Activated naive CD4-positive, alpha-beta T cell treated with anti-CD3 and anti-CD28 coated beads, Interleukin-2, amount 10 ng/mL, durations not matched to agents 7 days and 5 days (primary cell): ENCODE measurements around the gene FOXC2.

Experiments
- CTCF ChIA-PET: fragments of 350-600 bp; sonication (Branson Sonifier 250); formaldehyde crosslinking; loops from one replicate; lab custom pipeline; 2021; ENCODE audit warnings: antibody characterized with exemption; lab: Charles Lee
- DNase-seq: peaks from one replicate; pipeline ENCODE4 v3.0.0-alpha.2; 2020
- H3K27ac Mint-ChIP-seq: one replicate; pipeline ENCODE4 v1.8.0; 2021; ENCODE audit warnings: mild to moderate bottlenecking, moderate library complexity, mixed read lengths
- H3K27me3 Mint-ChIP-seq: one replicate; pipeline ENCODE4 v1.8.0; 2021; ENCODE audit warnings: mild to moderate bottlenecking, mixed read lengths
- H3K36me3 Mint-ChIP-seq: one replicate; pipeline ENCODE4 v1.8.0; 2021; ENCODE audit warnings: mixed read lengths
- H3K4me1 Mint-ChIP-seq: one replicate; pipeline ENCODE4 v1.8.0; 2021; ENCODE audit warnings: mixed read lengths
- H3K4me3 Mint-ChIP-seq: one replicate; pipeline ENCODE4 v1.8.0; 2021; ENCODE audit warnings: mild to moderate bottlenecking, moderate library complexity, mixed read lengths
- H3K9me3 Mint-ChIP-seq: one replicate; pipeline ENCODE4 v1.8.0; 2021; ENCODE audit warnings: mixed read lengths

The FOXC2 gene

DNA sequence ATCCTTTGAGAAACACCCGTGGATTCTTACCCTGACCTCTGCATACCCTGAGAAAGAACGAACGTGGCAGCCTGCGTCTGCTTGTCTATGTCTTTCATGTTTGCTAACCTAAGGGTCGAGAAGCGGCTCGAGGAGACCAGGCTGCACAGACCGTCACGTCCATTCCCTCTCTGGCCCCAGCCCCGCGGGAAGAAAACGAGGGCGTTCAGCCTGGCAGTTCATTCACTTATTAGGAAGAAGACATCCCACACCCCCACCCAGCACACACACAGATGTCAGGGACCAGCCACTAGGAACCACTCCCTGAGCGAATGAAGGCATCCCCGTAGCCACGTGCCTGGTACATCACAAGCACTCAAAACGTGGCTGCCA is 10.9 kb upstream of the FOXC2 start:
- Mint-ChIP-seq H3K4me1 (peaks cover 27% of the 10 kb centered on the region), H3K36me3 (peaks cover 9% of the 10 kb centered on the region), H3K27ac (peak overlapping the region; percentile 97), H3K4me3 (peak overlapping the region; percentile 94), H3K9me3 (no peaks in the 10 kb centered on the region), H3K27me3 (peaks cover 24% of the 10 kb centered on the region)
- no peak for DNase-seq
- CTCF ChIA-PET, result no interaction called here

DNA sequence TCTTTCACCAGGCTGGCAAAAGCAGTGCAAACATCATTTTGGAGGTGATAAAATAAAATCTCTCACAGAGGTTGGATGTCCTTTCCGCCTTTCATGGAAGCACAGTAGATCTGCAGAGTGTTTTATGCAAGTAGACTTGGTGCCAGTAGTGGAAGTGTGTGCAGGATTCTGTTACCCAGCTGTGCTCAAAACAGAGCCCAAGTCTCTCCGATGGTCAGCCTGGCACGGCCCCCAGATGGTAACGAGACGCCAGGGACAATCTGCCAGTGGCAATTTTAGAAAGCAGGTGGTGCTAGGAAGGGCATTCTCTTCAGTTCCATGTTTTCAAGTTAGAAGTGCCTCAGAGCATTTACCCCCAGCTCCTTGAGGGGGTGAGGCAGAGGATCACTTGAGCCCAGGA is 10.1 kb upstream of the FOXC2 start:
- Mint-ChIP-seq H3K36me3 (peaks cover 9% of the 10 kb centered on the region), H3K4me1 (peaks cover 27% of the 10 kb centered on the region), H3K4me3 (no peak overlapping the region), H3K27me3 (peaks cover 28% of the 10 kb centered on the region), H3K27ac (no peak overlapping the region), H3K9me3 (no peaks in the 10 kb centered on the region)
- CTCF ChIA-PET, result no interaction called here
- no peak for DNase-seq

DNA sequence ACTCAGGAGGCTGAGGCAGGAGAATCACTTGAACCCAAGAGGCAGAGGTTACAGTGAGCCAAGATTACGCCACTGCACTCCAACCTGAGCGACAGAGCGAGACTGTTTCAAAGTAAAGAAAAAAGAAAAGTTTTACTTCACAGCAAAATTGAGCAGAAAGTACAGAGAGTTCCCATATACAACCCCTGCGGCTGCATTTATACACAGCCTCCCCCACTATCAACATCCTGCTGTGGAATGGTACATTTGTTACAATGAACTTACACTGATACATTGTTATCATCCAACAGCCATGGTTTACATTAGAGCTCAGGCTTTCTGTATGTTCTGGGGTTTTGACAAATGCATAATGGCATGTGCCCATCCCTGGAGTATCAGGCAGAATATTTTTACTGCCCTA is 9.0 kb upstream of the FOXC2 start:
- H3K9me3 Mint-ChIP-seq, result no peaks in the 10 kb centered on the region
- peaks cover 8% of the 10 kb centered on the region for H3K36me3 Mint-ChIP-seq
- no peak overlapping the region for H3K4me3 Mint-ChIP-seq
- CTCF ChIA-PET, result interaction anchor here (0.6 to 1.0 kb wide), 2 partner anchors 37 to 505 kb away, joined by 3 to 5 read pairs; no protein-coding TSS in a partner anchor
- no peak for DNase-seq
- peaks cover 25% of the 10 kb centered on the region for H3K4me1 Mint-ChIP-seq
- no peak overlapping the region for H3K27ac Mint-ChIP-seq
- peaks cover 36% of the 10 kb centered on the region for H3K27me3 Mint-ChIP-seq

DNA sequence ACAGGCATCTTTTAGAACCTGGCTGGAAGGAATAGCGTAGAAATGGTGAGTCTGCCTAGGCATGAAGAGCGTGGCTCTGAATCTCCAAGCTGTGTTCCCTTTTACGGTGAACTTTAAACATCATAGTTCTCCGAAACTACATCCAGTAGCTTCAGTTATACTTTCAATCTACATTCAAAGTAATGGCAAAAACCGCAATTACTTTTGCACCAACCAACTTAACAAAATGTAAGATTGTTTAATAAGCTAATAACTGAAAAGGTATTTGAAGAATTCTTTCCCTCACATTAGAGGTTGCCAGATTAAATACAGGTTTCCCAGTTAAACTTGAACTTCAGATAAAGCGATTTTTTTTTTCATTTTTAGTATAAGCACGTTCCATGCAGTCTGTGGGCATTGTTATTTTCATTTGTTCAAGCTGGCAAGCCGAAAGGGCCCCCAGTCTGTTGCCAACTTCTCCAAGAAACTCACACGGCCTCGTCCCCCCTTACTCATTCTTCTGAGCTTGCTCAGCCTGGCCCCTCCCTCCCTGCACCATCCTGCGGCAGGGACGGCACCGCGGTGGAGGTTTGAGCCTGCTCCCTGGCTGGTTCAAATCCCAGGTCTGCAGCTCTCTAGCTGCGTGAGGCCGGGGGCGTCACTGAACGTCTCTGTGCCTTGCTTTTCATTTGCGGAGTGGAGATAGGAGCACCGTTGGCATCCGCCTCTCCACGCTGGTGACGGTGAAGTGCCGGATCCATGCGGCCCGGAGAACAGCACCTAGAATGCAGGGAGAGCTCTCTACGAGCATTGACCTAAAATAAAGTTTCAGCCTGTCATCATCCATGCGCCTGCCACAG is 8.1 kb upstream of the FOXC2 start:
- H3K36me3 Mint-ChIP-seq, result peaks cover 5% of the 10 kb centered on the region
- peaks cover 23% of the 10 kb centered on the region for H3K4me1 Mint-ChIP-seq
- no peak overlapping the region for H3K27ac Mint-ChIP-seq
- peaks cover 46% of the 10 kb centered on the region for H3K27me3 Mint-ChIP-seq
- H3K4me3 Mint-ChIP-seq, result no peak overlapping the region
- CTCF ChIA-PET, result interaction anchor here (0.6 to 1.0 kb wide), 2 partner anchors 9 to 504 kb away, joined by 3 to 5 read pairs; no protein-coding TSS in a partner anchor
- H3K9me3 Mint-ChIP-seq, result no peaks in the 10 kb centered on the region
- DNase-seq, result no peak

DNA sequence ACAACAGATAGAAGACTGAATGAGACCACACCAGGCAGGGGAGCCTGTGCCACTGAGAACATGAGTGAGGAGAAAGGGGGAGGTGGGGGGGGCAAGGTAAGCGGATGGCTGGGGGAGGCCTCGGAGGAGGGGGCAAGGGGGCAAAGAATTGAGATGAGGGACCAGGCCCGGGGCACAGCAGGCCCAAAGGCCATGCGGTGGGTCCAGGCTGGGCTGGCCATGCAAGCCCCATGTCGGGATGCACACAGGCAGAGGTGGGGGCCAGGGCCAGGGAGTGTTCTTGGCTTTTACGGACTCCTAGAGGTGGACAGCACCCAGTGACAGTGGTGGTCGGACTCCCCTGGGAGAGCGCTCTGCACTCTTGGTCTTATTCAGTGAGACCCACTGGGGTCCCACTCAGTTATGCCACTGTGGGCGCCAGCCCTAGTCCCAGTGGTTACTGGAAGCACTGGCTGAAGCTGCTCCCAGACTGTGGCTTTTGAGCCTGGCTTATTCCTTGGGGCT is 6.8 kb upstream of the FOXC2 start:
- Mint-ChIP-seq H3K27me3 (peaks cover 58% of the 10 kb centered on the region), H3K9me3 (no peaks in the 10 kb centered on the region), H3K36me3 (peaks cover 2% of the 10 kb centered on the region), H3K27ac (no peak overlapping the region), H3K4me3 (no peak overlapping the region), H3K4me1 (peaks cover 18% of the 10 kb centered on the region)
- no peak for DNase-seq
- CTCF ChIA-PET, result no interaction called here

DNA sequence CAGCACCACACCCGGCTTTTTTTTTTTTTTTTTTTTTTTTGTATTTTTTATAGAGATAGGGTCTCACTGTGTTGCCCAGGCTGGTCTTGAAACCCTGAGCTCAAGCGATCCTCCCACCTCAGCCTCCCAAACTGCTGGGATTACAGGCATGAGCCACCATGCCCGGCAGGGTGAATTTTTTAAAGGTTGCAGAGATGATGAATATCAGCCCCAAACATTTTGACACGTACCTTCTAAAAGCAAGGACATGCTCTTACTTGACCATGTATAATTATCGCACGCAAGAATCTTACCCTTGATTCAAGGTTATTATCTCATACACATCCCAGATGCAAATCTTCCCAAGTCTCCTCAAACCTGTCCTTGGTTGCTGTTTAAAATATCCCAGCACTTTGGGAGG is 4.3 kb upstream of the FOXC2 start:
- peaks cover 8% of the 10 kb centered on the region for H3K4me1 Mint-ChIP-seq
- no peak overlapping the region for H3K4me3 Mint-ChIP-seq
- H3K36me3 Mint-ChIP-seq, result no peaks in the 10 kb centered on the region
- DNase-seq, result no peak
- no peaks in the 10 kb centered on the region for H3K9me3 Mint-ChIP-seq
- CTCF ChIA-PET, result interaction anchor here (1.3 to 3.1 kb wide), 2 partner anchors 311 to 501 kb away, joined by 7 to 18 read pairs; no protein-coding TSS in a partner anchor
- no peak overlapping the region for H3K27ac Mint-ChIP-seq
- peaks cover 69% of the 10 kb centered on the region for H3K27me3 Mint-ChIP-seq

DNA sequence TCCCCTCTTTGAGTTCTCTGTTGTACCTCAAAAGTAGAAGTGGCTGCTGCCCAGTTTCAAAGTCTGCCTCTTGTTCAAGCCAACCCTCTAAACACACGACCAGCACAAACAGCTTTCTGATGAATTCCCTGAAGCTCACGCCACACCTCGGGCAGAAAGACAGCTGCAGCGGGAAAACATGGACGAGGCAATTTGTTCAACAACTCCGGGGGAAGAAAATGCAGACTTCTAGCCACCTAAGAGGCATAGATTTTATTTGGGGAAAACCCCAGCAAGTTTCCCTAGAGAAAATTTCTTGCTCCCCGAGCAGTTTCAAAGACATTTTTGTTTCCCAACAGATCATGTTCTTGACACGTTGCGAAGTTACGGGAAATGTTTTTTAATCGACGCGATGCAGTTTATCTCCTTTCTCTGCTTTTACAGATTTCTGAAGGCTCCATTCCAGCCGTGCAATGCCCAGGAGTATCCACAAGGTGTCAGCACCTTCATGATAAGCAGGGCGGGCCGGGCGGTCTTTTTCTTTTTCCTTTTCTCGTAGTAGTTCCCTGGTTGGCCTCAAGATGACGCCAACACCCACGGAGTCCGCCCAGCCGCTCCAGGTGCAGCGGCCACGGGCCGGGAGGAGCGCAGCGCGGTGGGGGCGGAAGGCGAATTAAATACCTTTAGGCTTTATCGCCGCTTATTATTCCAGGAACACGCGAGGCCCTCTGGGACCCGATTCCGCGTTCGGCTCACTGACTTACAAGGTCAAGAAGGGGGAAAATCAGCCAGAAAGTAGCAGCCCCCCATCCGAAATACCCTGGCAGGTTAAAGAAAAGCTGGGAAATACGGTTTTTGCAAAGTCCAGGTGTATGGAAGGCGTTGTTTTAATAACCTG is 2.9 kb upstream of the FOXC2 start:
- H3K4me3 Mint-ChIP-seq, result peak overlapping the region; percentile 21
- H3K27me3 Mint-ChIP-seq, result peaks cover 71% of the 10 kb centered on the region
- CTCF ChIA-PET, result interaction anchor here (0.6 to 3.1 kb wide), 10 partner anchors 13 to 716 kb away, joined by 3 to 19 read pairs (median 4); no protein-coding TSS in a partner anchor
- DNase-seq, result peak; percentile 92
- H3K4me1 Mint-ChIP-seq, result peaks cover 8% of the 10 kb centered on the region
- H3K27ac Mint-ChIP-seq, result no peak overlapping the region
- H3K36me3 Mint-ChIP-seq, result no peaks in the 10 kb centered on the region
- H3K9me3 Mint-ChIP-seq, result no peaks in the 10 kb centered on the region

DNA sequence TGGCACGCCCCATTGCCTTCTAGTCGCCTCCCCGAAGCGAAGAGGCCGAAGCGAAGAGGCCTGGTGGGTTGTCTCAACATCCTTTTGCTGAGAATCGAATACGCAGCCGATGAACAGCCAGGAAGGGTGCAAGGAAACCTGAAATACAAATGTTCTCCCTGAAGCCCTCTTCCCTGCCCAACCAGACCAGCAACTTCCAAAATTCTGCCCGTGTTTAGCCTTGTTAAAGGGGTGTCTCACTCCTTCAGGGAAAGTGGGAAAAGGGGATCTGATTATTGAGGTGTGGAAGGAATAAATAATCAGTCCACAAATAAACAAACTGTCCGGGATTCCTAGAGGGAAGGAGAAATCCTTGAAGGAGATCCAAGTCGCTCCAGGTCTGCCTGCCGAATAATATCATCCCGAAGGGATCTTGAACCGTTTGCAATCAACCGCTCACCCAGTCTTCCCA is 1.4 kb upstream of the FOXC2 start:
- Mint-ChIP-seq H3K27me3 (peaks cover 83% of the 10 kb centered on the region), H3K4me1 (peaks cover 8% of the 10 kb centered on the region), H3K9me3 (no peaks in the 10 kb centered on the region), H3K4me3 (no peak overlapping the region), H3K36me3 (no peaks in the 10 kb centered on the region), H3K27ac (no peak overlapping the region)
- CTCF ChIA-PET, result interaction anchor here (0.8 to 3.1 kb wide), 11 partner anchors 11 to 513 kb away, joined by 3 to 19 read pairs (median 3); no protein-coding TSS in a partner anchor
- no peak for DNase-seq

DNA sequence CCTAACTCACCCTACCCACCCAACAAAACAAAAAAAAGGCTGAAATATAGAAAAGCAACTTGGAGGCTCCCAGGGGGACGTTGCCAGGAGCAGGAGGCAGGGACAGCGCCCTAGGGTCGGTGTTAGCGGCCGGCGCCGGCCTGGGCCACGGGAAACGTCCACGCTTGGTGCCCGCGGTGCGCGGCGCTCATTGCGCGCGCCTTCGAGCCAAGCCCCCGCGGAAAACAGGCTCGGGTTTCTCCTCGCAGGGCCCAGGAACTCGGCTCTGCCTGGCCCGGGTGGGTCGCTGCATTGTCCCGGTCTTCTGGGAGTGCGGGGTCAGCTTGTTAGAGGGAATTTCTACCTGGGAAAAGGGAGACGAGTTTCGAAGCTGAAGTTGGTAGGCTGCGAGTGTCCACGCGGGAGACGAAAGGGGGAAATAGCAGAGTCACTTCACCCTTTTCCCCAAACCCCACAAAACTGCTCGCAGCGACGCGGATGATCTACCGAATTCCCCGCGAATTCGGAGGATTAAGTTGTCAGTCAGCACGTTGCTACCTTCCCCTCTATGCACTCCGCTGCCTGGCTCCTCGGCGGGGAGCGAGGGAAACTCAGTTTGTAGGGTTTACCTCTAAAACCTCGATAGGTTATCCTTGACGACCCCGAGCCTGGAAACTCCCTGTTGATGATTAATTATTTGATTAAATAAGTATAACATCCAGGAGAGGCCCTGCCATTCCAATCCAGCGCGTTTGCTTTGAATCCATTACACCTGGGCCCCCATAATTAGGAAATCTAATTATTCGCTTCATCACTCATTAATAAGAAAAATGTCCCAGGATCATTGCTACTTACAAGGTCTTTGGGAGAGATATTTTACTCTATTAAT is 751 bp upstream of the FOXC2 start:
- Mint-ChIP-seq H3K4me1 (peaks cover 8% of the 10 kb centered on the region), H3K9me3 (no peaks in the 10 kb centered on the region), H3K27me3 (peaks cover 89% of the 10 kb centered on the region), H3K4me3 (no peak overlapping the region), H3K36me3 (no peaks in the 10 kb centered on the region), H3K27ac (peak overlapping the region; percentile 55)
- DNase-seq, result no peak
- CTCF ChIA-PET, result interaction anchor here (1.0 kb wide), 1 partner anchor 308 kb away, joined by 3 read pairs; no protein-coding TSS in a partner anchor

DNA sequence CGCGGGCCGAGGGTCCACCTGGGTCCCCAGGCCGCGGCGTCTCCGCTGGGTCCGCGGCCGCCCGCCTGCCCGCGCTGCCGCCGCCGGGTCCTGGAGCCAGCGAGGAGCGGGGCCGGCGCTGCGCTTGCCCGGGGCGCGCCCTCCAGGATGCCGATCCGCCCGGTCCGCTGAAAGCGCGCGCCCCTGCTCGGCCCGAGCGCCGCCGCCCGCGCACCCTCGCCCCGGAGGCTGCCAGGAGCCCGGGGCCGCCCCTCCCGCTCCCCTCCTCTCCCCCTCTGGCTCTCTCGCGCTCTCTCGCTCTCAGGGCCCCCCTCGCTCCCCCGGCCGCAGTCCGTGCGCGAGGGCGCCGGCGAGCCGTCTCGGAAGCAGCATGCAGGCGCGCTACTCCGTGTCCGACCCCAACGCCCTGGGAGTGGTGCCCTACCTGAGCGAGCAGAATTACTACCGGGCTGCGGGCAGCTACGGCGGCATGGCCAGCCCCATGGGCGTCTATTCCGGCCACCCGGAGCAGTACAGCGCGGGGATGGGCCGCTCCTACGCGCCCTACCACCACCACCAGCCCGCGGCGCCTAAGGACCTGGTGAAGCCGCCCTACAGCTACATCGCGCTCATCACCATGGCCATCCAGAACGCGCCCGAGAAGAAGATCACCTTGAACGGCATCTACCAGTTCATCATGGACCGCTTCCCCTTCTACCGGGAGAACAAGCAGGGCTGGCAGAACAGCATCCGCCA is 504 bp downstream of the FOXC2 start:
- no peak for DNase-seq
- H3K36me3 Mint-ChIP-seq, result no peaks in the 10 kb centered on the region
- no peak overlapping the region for H3K4me3 Mint-ChIP-seq
- H3K9me3 Mint-ChIP-seq, result no peaks in the 10 kb centered on the region
- H3K4me1 Mint-ChIP-seq, result peaks cover 8% of the 10 kb centered on the region
- H3K27me3 Mint-ChIP-seq, result peaks cover 95% of the 10 kb centered on the region
- CTCF ChIA-PET, result no interaction called here
- peak overlapping the region; percentile 58 for H3K27ac Mint-ChIP-seq

DNA sequence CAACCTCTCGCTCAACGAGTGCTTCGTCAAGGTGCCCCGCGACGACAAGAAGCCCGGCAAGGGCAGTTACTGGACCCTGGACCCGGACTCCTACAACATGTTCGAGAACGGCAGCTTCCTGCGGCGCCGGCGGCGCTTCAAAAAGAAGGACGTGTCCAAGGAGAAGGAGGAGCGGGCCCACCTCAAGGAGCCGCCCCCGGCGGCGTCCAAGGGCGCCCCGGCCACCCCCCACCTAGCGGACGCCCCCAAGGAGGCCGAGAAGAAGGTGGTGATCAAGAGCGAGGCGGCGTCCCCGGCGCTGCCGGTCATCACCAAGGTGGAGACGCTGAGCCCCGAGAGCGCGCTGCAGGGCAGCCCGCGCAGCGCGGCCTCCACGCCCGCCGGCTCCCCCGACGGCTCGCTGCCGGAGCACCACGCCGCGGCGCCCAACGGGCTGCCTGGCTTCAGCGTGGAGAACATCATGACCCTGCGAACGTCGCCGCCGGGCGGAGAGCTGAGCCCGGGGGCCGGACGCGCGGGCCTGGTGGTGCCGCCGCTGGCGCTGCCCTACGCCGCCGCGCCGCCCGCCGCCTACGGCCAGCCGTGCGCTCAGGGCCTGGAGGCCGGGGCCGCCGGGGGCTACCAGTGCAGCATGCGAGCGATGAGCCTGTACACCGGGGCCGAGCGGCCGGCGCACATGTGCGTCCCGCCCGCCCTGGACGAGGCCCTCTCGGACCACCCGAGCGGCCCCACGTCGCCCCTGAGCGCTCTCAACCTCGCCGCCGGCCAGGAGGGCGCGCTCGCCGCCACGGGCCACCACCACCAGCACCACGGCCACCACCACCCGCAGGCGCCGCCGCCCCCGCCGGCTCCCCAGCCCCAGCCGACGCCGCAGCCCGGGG is 1.3 kb downstream of the FOXC2 start:
- H3K27ac Mint-ChIP-seq, result peak overlapping the region; percentile 58
- H3K27me3 Mint-ChIP-seq, result peaks cover 95% of the 10 kb centered on the region
- DNase-seq, result no peak
- CTCF ChIA-PET, result no interaction called here
- no peak overlapping the region for H3K4me3 Mint-ChIP-seq
- H3K4me1 Mint-ChIP-seq, result peaks cover 8% of the 10 kb centered on the region
- no peaks in the 10 kb centered on the region for H3K9me3 Mint-ChIP-seq
- no peaks in the 10 kb centered on the region for H3K36me3 Mint-ChIP-seq
